T-helper 1 cell treated with Interleukin-12 subunit alpha and Interleukin-12 subunit beta and Interleukin-4 antibody, amounts not matched to agents 30 μg/mL and 1 μg/mL, for 36 hours (primary cell): ENCODE results near the gene TLCD4.
"Not testable (repeated sequence)": the region's sequence is repeated elsewhere in the genome, so short reads cannot be mapped to it uniquely, and the experiment has no call there.

Experiments used
- H3K27ac Mint-ChIP-seq: one replicate; pipeline ENCODE4 v1.8.0; 2021; ENCODE audit warnings: mild to moderate bottlenecking, mixed read lengths
- H3K27me3 Mint-ChIP-seq: one replicate; pipeline ENCODE4 v1.8.0; 2021; ENCODE audit warnings: low read depth, mixed read lengths
- H3K36me3 Mint-ChIP-seq: one replicate; pipeline ENCODE4 v1.8.0; 2021; ENCODE audit warnings: low read depth, mixed read lengths
- H3K4me1 Mint-ChIP-seq: one replicate; pipeline ENCODE4 v1.8.0; 2021; ENCODE audit warnings: low read depth, mixed read lengths
- H3K4me3 Mint-ChIP-seq: one replicate; pipeline ENCODE4 v1.8.0; 2021; ENCODE audit warnings: mild to moderate bottlenecking, moderate library complexity, mixed read lengths
- H3K9me3 Mint-ChIP-seq: one replicate; pipeline ENCODE4 v1.8.0; 2021; ENCODE audit warnings: mixed read lengths

TLCD4 gene

GRCh38 chr1:95086949-95087533 is 30.1 kb upstream of the TLCD4 start:
- Mint-ChIP-seq H3K27ac (no peak overlapping the region), H3K27me3 (peaks cover 12% of the 10 kb centered on the region)

GRCh38 chr1:95088303-95088702 is 28.9 kb upstream of the TLCD4 start:
- H3K27ac Mint-ChIP-seq, result no peak overlapping the region
- H3K27me3 Mint-ChIP-seq, result peaks cover 12% of the 10 kb centered on the region
- H3K4me3 Mint-ChIP-seq, result no peak overlapping the region
- no peaks in the 10 kb centered on the region for H3K4me1 Mint-ChIP-seq
- H3K9me3 Mint-ChIP-seq, result no peaks in the 10 kb centered on the region
- H3K36me3 Mint-ChIP-seq, result no peaks in the 10 kb centered on the region

More at GRCh38 chr1:95086949-95087533, 30.1 kb upstream of the TLCD4 start:
- no peaks in the 10 kb centered on the region for H3K9me3 Mint-ChIP-seq
- H3K4me1 Mint-ChIP-seq, result no peaks in the 10 kb centered on the region
- no peak overlapping the region for H3K4me3 Mint-ChIP-seq
- H3K36me3 Mint-ChIP-seq, result no peaks in the 10 kb centered on the region

DNA sequence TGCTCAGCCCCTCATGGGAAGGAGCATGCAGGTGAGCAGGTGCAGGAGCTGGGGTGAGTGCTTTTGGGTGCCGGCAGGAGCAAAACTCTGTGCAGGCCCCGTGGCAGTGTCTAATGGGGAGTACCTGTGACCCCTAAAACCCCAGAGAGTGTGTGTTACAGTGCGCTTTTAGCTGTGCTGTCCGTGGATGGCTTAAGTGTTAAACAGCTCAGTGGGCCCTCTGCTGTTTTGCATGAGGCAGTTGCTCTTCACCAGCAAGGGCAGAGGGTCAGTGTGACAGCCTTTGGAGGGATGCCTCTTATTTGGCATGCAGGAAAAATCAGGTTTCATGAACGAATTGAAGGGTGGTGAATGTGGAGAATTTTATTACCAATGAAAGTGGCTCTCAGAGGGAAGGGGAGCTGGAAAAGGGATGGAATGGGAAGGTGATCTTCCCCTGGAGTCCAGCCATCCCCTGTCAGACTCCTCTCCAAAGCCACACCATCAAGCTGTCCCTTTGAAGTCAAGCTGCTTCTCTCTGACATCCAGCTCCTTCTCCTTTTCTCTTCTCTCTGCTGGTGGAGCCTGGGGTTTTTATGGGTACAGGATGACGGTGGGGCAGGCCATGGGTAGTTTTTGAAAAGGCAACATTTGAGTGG is 27.4 kb upstream of the TLCD4 start:
- Mint-ChIP-seq H3K9me3 (no peaks in the 10 kb centered on the region), H3K4me3 (no peak overlapping the region), H3K4me1 (no peaks in the 10 kb centered on the region), H3K27me3 (peaks cover 9% of the 10 kb centered on the region), H3K36me3 (no peaks in the 10 kb centered on the region), H3K27ac (no peak overlapping the region)

GRCh38 chr1:95091290-95091689 is 25.9 kb upstream of the TLCD4 start:
- not testable (repeated sequence) for H3K9me3 Mint-ChIP-seq, H3K27ac Mint-ChIP-seq, H3K4me1 Mint-ChIP-seq, H3K36me3 Mint-ChIP-seq, H3K27me3 Mint-ChIP-seq, H3K4me3 Mint-ChIP-seq

DNA sequence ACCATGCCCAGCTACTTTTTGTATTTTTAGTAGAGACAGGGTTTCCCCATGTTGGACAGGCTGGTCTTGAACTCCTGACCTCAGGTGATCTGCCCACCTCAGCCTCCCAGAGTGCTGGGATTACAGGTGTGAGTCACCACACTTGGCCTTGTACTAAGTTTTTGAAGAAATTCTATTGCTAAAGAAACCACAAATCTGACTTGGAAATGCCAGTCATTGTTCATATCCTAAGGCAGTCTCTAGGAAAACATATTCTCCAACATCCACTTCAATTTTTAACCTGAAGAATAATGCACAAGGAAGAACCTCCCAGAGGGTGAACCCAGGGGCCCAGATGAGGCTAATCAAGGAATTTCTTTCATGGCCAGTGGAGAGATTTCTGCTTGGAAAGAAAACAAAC is 24.3 kb upstream of the TLCD4 start:
- not testable (repeated sequence) for H3K27me3 Mint-ChIP-seq, H3K4me1 Mint-ChIP-seq, H3K27ac Mint-ChIP-seq, H3K9me3 Mint-ChIP-seq, H3K4me3 Mint-ChIP-seq, H3K36me3 Mint-ChIP-seq

- Mint-ChIP-seq H3K4me3 (no peak overlapping the region), H3K9me3 (no peaks in the 10 kb centered on the region), H3K36me3 (no peaks in the 10 kb centered on the region), H3K27me3 (peaks cover 7% of the 10 kb centered on the region), H3K4me1 (no peaks in the 10 kb centered on the region), H3K27ac (no peak overlapping the region)
These were observed 23.9 kb upstream of the TLCD4 start for GRCh38 chr1:95093296-95093695.

DNA sequence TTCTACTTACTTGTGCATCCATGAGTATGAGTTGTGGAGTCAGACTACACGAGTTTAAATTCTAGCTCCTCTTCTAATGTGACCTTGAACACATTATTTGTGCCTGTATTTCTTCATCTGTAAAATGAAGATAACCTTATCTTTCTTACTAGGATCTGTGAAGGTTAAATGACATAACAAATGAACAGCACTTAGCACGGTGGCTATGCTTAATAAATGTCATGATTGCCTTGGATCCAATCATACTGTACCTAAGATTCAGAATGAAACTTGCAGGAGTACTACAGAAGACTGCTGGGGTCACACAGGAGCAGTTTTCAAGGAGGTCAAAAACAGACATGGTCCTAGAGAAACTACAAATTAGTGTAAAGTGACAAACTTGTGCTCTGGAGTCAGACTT is 22.2 kb upstream of the TLCD4 start:
- H3K27me3 Mint-ChIP-seq, result no peaks in the 10 kb centered on the region

DNA sequence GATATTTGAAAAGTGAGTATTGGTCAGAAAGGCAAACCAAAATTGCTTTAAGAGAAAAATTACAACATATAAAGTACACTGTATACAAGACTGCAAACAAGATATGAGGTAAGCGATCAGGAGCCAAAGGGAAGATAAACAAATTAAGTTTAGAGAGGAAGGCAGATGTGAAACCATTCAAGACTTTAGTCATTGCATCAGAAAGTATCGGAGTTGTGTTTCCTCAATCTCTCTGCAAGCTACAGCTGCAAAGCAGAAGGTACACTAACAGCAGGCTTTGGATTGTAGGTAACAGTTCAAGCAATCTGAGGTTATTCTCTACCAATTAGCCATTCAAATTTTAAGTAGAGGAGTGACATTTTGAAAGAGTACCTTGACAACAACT is 21.3 kb upstream of the TLCD4 start:
- Mint-ChIP-seq H3K4me3 (no peak overlapping the region), H3K4me1 (no peaks in the 10 kb centered on the region), H3K9me3 (no peaks in the 10 kb centered on the region), H3K27me3 (no peaks in the 10 kb centered on the region), H3K27ac (no peak overlapping the region), H3K36me3 (no peaks in the 10 kb centered on the region)

More for the DNA sequence above, 22.2 kb upstream of the TLCD4 start:
- Mint-ChIP-seq H3K4me1 (no peaks in the 10 kb centered on the region), H3K4me3 (no peak overlapping the region), H3K27ac (no peak overlapping the region), H3K36me3 (no peaks in the 10 kb centered on the region), H3K9me3 (no peaks in the 10 kb centered on the region)

DNA sequence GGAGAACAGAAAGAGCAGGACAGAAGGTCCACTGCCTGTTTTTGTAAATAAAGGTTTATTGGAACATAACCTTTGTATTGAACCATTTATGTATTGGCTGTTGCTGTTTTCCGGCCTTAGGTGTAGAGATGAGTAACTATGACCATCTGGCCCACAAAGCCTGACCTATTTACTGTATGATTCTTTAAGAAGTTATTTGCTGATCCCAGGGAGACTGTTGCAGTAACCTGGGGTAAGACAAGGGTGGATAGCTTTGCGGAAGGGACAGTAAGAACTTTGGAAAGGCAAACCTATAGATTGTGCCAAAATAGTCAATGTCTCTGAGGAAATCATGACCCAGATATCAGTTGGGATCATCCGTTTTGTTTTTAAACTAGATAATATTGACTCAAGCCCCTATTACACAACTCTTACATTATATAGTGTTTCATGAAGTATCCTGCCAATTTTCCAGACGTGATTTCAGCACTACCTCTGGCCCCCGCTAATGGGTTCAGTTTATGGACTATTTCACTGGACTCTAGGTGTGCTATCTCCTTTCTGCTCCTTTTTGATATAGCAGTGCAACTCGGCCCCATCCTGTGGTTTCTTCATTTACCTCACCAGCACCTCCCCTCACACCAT is 20.8 kb upstream of the TLCD4 start:
- no peaks in the 10 kb centered on the region for H3K36me3 Mint-ChIP-seq
- H3K27ac Mint-ChIP-seq, result no peak overlapping the region
- H3K4me1 Mint-ChIP-seq, result no peaks in the 10 kb centered on the region
- H3K4me3 Mint-ChIP-seq, result no peak overlapping the region
- H3K27me3 Mint-ChIP-seq, result no peaks in the 10 kb centered on the region
- no peaks in the 10 kb centered on the region for H3K9me3 Mint-ChIP-seq

GRCh38 chr1:95097426-95097825 is 19.7 kb upstream of the TLCD4 start:
- no peaks in the 10 kb centered on the region for H3K9me3 Mint-ChIP-seq
- no peaks in the 10 kb centered on the region for H3K27me3 Mint-ChIP-seq
- H3K27ac Mint-ChIP-seq, result no peak overlapping the region
- H3K4me3 Mint-ChIP-seq, result no peak overlapping the region
- H3K36me3 Mint-ChIP-seq, result no peaks in the 10 kb centered on the region
- H3K4me1 Mint-ChIP-seq, result no peaks in the 10 kb centered on the region

- no peaks in the 10 kb centered on the region for H3K36me3 Mint-ChIP-seq
- no peak overlapping the region for H3K4me3 Mint-ChIP-seq
- H3K27ac Mint-ChIP-seq, result no peak overlapping the region
- H3K4me1 Mint-ChIP-seq, result no peaks in the 10 kb centered on the region
- no peaks in the 10 kb centered on the region for H3K27me3 Mint-ChIP-seq
- H3K9me3 Mint-ChIP-seq, result no peaks in the 10 kb centered on the region
These were observed 19.0 kb upstream of the TLCD4 start for GRCh38 chr1:95098196-95098595.

DNA sequence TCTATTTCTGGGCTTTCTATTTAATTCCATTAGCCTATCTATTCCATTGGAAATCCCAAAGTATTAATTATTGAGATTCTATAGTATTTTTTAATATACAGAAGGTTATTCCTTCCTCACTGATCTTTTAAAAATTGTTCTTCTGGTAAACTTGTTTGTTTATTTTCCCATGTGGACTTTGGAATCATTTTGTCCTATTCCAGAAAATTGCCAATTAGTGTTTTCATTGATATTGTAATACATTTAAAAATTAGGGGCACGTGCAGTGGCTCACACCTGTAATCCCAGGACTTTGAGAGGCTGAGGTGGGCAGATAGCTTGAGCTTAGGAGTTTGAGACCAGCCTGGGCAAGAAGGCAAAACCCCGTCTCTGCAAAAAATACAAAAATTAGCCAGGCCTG is 8.4 kb upstream of the TLCD4 start:
- Mint-ChIP-seq H3K36me3 (no peaks in the 10 kb centered on the region), H3K9me3 (no peaks in the 10 kb centered on the region), H3K4me1 (no peaks in the 10 kb centered on the region), H3K27ac (no peak overlapping the region), H3K4me3 (no peak overlapping the region), H3K27me3 (peaks cover 19% of the 10 kb centered on the region)

- H3K27ac Mint-ChIP-seq, result no peak overlapping the region
- H3K36me3 Mint-ChIP-seq, result no peaks in the 10 kb centered on the region
- H3K4me3 Mint-ChIP-seq, result no peak overlapping the region
- H3K27me3 Mint-ChIP-seq, result peaks cover 26% of the 10 kb centered on the region
- H3K4me1 Mint-ChIP-seq, result no peaks in the 10 kb centered on the region
- H3K9me3 Mint-ChIP-seq, result no peaks in the 10 kb centered on the region
These were observed 6.1 kb upstream of the TLCD4 start for GRCh38 chr1:95111014-95111413.

DNA sequence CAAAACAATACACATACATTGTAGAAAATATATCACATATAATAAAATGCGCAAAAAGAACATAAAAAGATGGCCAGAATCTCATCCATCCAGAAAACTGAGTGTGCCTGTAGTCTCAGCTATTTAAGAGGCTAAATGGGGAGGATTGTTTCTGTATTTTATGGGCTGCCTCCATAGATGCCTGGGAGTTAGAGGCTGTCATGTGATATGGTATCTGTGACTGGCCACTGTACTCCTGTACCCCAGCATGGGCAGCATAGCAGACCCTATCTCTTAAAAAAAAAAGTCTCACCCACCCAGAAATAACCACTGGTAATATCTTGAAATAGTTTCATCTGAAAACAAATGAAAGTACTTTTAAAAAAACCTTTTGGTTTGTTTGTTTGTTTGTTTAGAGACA is 3.5 kb upstream of the TLCD4 start:
- Mint-ChIP-seq H3K4me1 (peaks cover 6% of the 10 kb centered on the region), H3K36me3 (no peaks in the 10 kb centered on the region), H3K4me3 (no peak overlapping the region), H3K9me3 (no peaks in the 10 kb centered on the region), H3K27me3 (peaks cover 45% of the 10 kb centered on the region), H3K27ac (no peak overlapping the region)

GRCh38 chr1:95115708-95116137 is 1.4 kb upstream of the TLCD4 start:
- Mint-ChIP-seq H3K9me3 (no peaks in the 10 kb centered on the region), H3K27me3 (peaks cover 65% of the 10 kb centered on the region), H3K36me3 (no peaks in the 10 kb centered on the region), H3K27ac (no peak overlapping the region), H3K4me3 (no peak overlapping the region), H3K4me1 (peaks cover 6% of the 10 kb centered on the region)
